ENCODE results near the gene NUP54.

Gene NUP54

DNA sequence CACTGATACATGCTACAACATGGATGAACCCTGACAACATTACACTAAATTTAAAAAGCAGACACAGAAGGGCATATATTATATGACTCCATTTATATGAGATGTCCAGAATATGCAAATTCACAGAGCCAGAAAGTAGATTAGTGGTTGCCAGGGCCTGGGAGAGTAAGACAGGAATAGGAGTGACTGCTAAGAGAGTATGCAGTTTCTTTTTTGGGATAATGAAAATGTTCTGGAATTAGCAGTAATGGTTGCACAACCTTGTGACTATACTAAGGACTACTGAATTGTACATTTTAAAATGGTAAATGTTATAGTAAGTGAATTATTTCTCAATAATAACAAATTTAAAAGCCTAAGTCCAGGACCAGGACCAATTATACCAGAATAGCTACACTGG, 29.5 kb upstream of the NUP54 start:
- no peak overlapping the region for H3K4me3 ChIP-seq (ENCODE audit: control insufficient read depth, low read depth, low read length)
- TF ChIP-seq, protein P1, sequence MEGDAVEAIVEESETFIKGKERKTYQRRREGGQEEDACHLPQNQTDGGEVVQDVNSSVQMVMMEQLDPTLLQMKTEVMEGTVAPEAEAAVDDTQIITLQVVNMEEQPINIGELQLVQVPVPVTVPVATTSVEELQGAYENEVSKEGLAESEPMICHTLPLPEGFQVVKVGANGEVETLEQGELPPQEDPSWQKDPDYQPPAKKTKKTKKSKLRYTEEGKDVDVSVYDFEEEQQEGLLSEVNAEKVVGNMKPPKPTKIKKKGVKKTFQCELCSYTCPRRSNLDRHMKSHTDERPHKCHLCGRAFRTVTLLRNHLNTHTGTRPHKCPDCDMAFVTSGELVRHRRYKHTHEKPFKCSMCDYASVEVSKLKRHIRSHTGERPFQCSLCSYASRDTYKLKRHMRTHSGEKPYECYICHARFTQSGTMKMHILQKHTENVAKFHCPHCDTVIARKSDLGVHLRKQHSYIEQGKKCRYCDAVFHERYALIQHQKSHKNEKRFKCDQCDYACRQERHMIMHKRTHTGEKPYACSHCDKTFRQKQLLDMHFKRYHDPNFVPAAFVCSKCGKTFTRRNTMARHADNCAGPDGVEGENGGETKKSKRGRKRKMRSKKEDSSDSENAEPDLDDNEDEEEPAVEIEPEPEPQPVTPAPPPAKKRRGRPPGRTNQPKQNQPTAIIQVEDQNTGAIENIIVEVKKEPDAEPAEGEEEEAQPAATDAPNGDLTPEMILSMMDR (conservative IDR thresholded peaks at IDR 0.05; ENCODE audit: control insufficient read depth, insufficient read depth, low read depth, low read length) = no peak
- DNase-seq (ENCODE audit: low read depth) = no peak

- TF ChIP-seq, protein P1 (conservative IDR thresholded peaks at IDR 0.05; ENCODE audit: control insufficient read depth, insufficient read depth, low read depth, low read length) = no peak
- DNase-seq (ENCODE audit: low read depth) = no peak
- H3K4me3 ChIP-seq (ENCODE audit: control insufficient read depth, low read depth, low read length) = no peak overlapping the region
These were observed 27.1 kb upstream of the NUP54 start for GRCh38 chr4:76175336-76175735.

DNA sequence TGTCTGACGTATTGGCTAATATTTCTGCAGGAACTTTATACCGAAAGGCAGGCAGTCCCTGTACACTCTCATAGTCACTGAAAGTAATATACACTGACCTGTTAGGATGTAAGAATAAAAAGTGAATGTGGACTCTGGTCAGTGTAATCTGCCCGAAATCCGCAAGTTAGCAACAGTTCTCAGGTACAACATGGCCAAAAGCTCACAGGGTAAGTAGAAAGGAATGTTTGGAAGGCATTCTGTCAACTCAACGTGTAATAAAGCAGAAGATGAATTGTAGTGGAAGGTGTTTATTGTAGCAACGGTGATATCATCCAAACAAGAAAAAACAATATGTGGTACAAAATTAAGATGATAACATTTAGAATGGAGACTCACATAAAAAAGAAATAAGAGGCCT, 26.0 kb upstream of the NUP54 start:
- DNase-seq (ENCODE audit: low read depth) = no peak
- H3K4me3 ChIP-seq (ENCODE audit: control insufficient read depth, low read depth, low read length) = no peak overlapping the region
- TF ChIP-seq, protein P1 (conservative IDR thresholded peaks at IDR 0.05; ENCODE audit: control insufficient read depth, insufficient read depth, low read depth, low read length) = no peak

- TF ChIP-seq, protein P1 (conservative IDR thresholded peaks at IDR 0.05; ENCODE audit: control insufficient read depth, insufficient read depth, low read depth, low read length) = no peak
- DNase-seq (ENCODE audit: low read depth) = no peak
- no peak overlapping the region for H3K4me3 ChIP-seq (ENCODE audit: control insufficient read depth, low read depth, low read length)
These were observed 20.5 kb upstream of the NUP54 start for GRCh38 chr4:76168688-76169087.

- TF ChIP-seq, protein P1 (conservative IDR thresholded peaks at IDR 0.05; ENCODE audit: control insufficient read depth, insufficient read depth, low read depth, low read length) = no peak
- H3K4me3 ChIP-seq (ENCODE audit: control insufficient read depth, low read depth, low read length) = no peak overlapping the region
- no peak for DNase-seq (ENCODE audit: low read depth)
These were observed 18.3 kb upstream of the NUP54 start for GRCh38 chr4:76166480-76166879.

DNA sequence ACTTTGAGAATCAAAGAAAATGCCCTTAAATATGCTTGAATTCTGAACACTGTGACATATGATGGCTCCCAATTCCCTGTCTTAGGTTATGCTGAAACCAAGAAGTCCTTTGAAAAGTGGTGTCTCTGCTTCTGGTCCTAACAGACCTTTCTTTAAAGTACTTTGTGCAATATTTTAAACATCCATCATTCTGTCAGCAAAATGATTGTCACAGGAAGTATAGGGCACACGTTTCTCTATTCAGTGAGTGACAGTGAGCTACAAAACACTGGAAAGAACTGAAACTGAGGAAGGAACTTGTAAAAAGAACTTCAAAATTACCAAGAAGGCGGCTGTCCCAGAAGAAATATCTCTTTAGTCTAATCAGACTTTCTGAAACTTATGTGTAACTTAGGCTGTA, 12.2 kb upstream of the NUP54 start:
- no peak for DNase-seq (ENCODE audit: low read depth)
- H3K4me3 ChIP-seq (ENCODE audit: control insufficient read depth, low read depth, low read length) = no peak overlapping the region
- TF ChIP-seq, protein P1 (conservative IDR thresholded peaks at IDR 0.05; ENCODE audit: control insufficient read depth, insufficient read depth, low read depth, low read length) = no peak

DNA sequence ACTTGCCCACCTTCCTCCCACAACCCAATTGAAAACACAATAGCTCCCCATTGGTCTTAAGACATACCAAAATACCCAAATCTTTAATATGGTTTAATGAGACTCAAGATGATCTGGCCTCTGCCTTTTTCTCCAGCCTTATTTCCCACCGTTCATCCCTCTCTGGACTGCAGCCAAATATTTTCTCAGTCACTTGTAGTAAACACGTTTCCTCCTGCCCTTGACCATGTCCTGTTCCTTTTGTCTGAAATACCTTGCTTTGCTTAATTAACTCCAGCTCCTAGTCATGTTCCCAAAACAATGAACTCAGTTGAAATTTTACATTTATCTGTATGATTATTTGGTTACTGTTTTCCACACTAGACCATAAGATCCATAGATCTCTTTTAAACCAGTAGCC, 8.4 kb upstream of the NUP54 start:
- DNase-seq (ENCODE audit: low read depth) = no peak
- H3K4me3 ChIP-seq (ENCODE audit: control insufficient read depth, low read depth, low read length) = no peak overlapping the region
- TF ChIP-seq, protein P1 (conservative IDR thresholded peaks at IDR 0.05; ENCODE audit: control insufficient read depth, insufficient read depth, low read depth, low read length) = no peak
